Stimulated activated CD8-positive, alpha-beta memory T cell treated with anti-CD3 and anti-CD28 coated beads, Interleukin-2, amount 100 ng/mL, for 1 hour (primary cell): ENCODE results near the gene PRR19.

Source experiments
- DNase-seq, 2 donors: peaks; one replicate each; pipeline ENCODE4 v3.0.0-alpha.2; 2020; ENCODE audit warnings: low read depth in 2 of 2

The PRR19 gene

GRCh38 chr19:42271045-42271419, 30.9 kb upstream of the PRR19 start:
- DNase-seq, result no peak

GRCh38 chr19:42271861-42272534, 29.9 kb upstream of the PRR19 start:
- DNase-seq, result no peak

DNA sequence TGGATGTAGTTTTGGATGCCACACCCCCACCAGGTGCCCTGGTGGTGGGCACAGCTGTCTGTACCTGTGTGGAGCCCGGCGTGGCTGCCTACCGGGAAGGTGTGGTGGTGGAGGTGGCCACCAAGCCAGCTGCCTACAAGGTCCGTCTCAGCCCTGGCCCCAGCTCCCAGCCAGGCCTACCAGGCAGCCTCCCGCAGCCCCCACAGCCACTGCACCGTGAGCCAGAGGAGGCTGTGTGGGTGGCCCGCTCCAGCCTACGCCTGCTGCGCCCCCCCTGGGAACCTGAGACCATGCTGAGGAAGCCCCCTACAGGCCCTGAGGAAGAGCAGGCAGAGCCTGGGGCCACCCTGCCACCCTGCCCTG, 29.4 kb upstream of the PRR19 start:
- no peak for DNase-seq

DNA sequence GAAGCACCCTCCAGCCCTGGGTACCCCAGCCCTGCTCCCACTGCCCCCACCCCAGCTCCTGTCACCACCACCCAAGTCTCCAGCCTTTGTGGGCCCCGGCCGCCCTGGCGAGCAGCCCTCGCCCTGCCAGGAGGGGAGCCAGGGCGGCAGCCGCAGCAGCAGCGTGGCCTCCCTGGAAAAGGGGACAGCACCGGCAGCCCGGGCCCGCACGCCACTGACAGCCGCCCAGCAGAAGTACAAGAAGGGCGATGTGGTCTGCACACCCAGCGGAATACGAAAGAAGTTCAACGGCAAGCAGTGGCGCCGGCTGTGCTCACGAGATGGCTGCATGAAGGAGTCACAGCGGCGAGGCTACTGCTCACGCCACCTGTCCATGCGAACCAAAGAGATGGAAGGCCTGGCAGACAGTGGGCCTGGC, 28.9 kb upstream of the PRR19 start:
- no peak for DNase-seq

DNA sequence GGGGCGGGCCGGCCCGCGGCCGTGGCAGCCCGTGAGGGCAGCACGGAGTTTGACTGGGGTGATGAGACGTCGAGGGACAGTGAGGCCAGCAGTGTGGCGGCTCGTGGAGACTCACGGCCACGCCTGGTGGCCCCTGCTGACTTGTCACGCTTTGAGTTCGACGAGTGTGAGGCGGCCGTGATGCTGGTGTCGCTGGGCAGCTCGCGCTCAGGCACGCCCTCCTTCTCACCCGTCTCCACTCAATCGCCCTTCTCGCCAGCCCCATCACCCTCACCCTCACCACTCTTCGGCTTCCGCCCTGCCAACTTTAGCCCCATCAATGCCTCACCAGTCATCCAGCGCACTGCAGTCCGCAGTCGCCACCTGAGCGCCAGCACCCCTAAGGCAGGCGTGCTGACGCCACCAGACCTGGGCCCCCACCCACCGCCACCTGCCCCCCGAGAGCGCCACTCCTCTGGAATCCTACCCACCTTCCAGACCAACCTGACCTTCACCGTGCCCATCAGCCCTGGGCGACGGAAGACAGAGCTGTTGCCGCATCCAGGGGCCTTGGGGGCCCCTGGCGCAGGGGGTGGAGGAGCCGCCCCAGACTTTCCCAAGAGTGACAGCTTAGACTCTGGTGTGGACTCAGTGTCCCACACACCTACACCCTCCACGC, 28.4 kb upstream of the PRR19 start:
- no peak for DNase-seq

GRCh38 chr19:42274065-42274682, 27.8 kb upstream of the PRR19 start:
- DNase-seq, result no peak

DNA sequence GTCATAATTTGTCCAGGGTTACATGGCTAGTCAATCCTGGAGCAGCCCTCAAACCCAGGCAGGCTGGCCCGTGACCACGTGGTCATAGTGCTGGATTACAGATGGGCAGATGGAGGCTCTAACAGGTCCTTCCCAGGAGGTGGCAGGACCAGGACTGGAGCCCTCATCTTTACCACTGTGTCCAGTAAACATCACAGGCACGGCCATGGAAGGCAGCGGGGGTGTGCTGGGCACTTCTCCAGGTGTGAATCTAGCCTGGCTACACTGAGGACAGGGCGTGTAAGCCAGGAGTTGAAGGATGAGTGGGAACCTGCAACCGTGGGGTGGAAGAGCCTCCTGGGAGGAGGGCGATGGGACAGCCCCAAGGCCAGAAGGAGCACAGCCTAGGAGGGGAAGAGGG, 26.8 kb upstream of the PRR19 start:
- no peak for DNase-seq

- DNase-seq, result no peak
Observed at GRCh38 chr19:42275517-42275916, 26.4 kb upstream of the PRR19 start.

GRCh38 chr19:42276284-42276683, 25.6 kb upstream of the PRR19 start:
- no peak for DNase-seq

GRCh38 chr19:42276821-42277220, 25.1 kb upstream of the PRR19 start:
- no peak for DNase-seq

- no peak for DNase-seq
Observed at GRCh38 chr19:42277821-42278451, 24.0 kb upstream of the PRR19 start.

GRCh38 chr19:42278452-42279154, 23.3 kb upstream of the PRR19 start:
- no peak for DNase-seq

DNA sequence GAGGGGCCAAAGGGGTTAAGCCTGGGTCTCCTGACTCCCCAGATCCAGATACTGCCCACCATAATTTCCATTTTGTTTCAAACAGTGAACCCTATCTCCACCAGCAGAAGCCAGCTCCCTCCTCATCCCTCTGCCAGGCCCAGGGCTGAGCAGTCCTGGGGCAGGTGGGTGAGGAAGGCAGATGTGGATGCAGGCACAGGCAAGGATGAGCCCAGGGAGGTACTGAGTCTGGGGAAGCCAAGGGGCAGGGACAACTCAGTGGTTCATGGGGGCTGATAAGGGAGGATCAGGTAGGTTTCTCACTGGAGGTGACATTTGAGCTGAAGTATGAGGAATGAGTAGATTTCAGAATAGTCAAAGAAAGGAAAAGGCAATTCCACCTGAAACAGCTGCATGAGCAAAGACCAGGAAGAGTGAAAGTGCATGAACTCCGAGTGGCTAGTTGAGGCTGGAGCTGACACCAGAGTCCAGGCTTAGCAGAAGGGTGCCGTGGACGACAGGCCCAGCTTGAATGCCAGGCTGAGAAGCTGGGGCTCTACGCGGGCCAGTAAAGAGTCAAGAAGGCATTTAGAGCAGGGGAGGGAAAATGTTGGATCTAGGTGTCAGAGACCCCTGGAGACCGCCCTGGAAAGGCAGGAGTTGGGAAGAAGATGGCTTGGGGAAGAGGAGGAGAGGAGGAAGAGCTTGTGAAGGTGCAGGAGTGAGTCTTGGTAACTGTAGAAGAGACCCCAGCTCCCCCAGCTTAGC, 22.6 kb upstream of the PRR19 start:
- no peak for DNase-seq

- DNase-seq, result peak; percentile 66 to 74
Observed at GRCh38 chr19:42279902-42280814, 21.8 kb upstream of the PRR19 start.

GRCh38 chr19:42280815-42281145, 21.2 kb upstream of the PRR19 start:
- no peak for DNase-seq

DNA sequence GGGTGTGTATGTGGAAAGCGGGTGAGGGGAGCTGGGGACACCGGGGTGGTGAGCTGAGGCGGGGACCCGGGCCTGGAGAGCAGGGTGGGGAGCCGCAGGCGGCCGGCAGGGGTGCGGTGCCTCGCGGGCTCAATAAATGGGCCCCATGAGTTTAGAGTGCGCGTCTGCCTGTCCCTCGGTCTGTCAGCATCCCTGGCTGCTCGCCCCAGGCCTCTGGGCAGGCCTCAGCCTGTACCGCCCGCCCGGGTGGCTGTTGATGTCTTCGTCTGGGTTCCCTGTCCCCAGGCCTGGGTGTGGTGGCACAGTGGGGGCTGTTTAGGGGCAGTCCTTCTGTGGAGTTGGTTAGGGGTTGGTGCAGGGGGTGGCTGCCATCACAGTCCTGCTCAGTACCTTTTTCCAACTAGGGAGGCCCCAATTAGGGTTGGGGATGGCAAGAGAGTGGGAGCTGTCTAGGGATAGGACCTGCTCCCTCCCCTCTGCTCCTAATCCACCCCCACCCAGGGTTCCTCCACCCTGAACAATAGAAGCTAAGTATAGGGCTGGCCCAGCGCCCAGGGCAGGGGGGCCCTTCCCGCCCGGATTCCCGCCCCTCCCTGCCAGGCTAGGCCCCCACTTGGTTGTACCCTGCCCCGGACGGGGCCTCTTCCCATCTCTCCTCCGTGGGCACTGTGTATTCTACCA, 20.6 kb upstream of the PRR19 start:
- no peak for DNase-seq

DNA sequence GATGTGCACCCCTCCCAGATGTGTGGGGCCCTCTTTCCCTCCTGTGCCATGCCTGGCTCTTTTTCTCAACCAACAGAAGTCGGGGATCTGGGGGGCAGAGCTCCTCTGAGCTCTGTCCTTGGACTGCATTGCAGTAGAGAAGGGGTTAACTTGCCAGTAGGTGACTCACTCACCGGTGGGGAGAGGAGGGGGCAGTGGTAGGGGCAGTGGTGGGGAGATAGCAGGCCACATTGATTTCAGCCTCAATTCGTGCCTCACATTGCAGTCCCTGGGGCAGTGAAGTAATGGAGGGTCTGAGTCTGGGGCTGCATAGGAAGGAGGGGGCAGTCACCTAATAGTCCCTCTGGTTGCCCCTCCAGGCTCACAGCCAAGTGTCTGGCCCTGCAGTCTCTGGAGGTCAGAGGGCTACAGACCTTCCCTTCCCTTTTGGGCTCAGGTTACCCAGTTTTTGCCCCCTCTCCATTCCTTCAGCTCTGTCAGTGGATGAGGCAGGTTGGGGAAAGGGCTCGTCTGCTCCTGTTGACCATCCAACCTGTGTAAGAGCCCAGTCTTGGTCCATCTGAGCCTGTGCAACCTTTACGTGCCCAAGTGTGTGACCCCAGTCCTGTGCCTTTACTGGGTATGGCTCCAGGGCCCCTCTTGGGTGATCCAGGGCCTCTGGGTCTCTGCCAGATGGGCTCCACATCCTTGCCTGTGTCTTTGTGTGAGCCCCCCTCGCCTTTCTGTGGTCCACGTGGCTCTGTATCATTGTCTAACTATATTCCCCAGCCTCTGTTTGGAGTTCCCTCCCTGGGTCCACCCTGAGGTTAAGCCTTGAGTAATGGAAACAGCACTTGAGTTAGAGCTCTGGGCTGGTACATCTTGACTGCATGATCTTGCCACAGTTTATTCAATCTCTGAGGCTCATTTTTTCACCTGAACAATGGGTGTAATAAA, 19.8 kb upstream of the PRR19 start:
- DNase-seq, result no peak

GRCh38 chr19:42282819-42283187, 19.1 kb upstream of the PRR19 start:
- DNase-seq, result no peak
